ENCODE data around the gene SMIM5. TPM values are rescaled to one million over a fixed set of nuclear protein-coding genes. Genes with fewer than 3 reads are reported as not detected.

The SMIM5 gene
- total RNA-seq, 1 experiment from 2014 or later: 0.20 TPM

DNA sequence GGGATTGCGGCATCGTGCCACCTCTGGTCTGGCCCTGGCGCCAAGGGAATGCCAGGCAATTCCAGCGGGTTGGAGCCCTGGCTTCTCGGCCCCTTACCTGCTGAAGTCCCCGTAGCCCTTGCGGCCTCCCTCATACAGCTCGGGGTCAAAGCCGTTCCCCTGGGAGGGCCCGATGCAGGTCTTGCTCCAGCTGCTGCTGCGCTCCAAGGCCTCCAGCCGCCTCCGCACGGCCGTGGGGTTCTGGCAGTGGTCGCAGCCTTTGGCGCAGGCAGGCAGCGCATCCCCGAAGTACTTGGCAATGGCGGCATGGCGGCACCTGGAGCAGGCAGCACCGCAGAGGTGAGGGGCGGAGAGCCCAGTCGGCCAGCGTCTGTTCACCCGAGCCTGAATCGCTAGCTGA is 1.9 kb upstream of the SMIM5 start:
- CTCF ChIA-PET: interaction anchor here (1.0 to 3.1 kb wide), 2 partner anchors 11 to 12 kb away, joined by 3 to 22 read pairs; no protein-coding TSS in a partner anchor
- intact Hi-C loops (cut with micrococcal nuclease; ENCODE audit: unreplicated experiment): no loop called here

GRCh38 chr17:75632428-75632827 is 806 bp upstream of the SMIM5 start:
- no TSS peak for BruUV-seq (replicated peaks)
- H3K9me3 ChIP-seq: no peaks in the 10 kb centered on the region
- H3K4me1 ChIP-seq: peaks cover 19% of the 10 kb centered on the region
- peaks cover 9% of the 10 kb centered on the region for H3K4me1 Mint-ChIP-seq (ENCODE audit: low read depth, unreplicated experiment)
- intact Hi-C loops (cut with micrococcal nuclease; ENCODE audit: unreplicated experiment): loop anchor here (2.0 kb wide), 1 partner anchor 14 kb away; a partner anchor contains a TSS
- CTCF ChIA-PET: interaction anchor here (0.5 to 3.1 kb wide), 40 partner anchors 8 to 673 kb away, joined by 3 to 143 read pairs (median 6); partner anchors contain the start of genes GALK1, ITGB4, MIF4GD and TMEM94
- no peak for TF ChIP-seq CTCF (IDR thresholded peaks at IDR 0.05; ENCODE audit: insufficient read depth in 1 of 2, low read depth in 1 of 2, low read length in 1 of 2, severe bottlenecking in 1 of 2, unreplicated experiment in 1 of 2)
- no peak overlapping the region for H3K4me3 Mint-ChIP-seq (ENCODE audit: unreplicated experiment)
- peaks cover 28% of the 10 kb centered on the region for H3K36me3 Mint-ChIP-seq (ENCODE audit: insufficient read depth, unreplicated experiment)
- DNase-seq: no peak
- no peaks in the 10 kb centered on the region for H3K27me3 ChIP-seq (replicated peaks; ENCODE audit: control insufficient read depth, insufficient read depth, low read length)
- POLR2A ChIA-PET: interaction anchor here (0.5 to 2.1 kb wide), 4 partner anchors 13 to 106 kb away, joined by 3 to 13 read pairs (median 4); partner anchors contain the start of genes RECQL5 and SAP30BP
- H3K27ac Mint-ChIP-seq (ENCODE audit: unreplicated experiment): no peak overlapping the region
- no peaks in the 10 kb centered on the region for H3K9me3 Mint-ChIP-seq (ENCODE audit: unreplicated experiment)
- no peaks in the 10 kb centered on the region for H3K27me3 Mint-ChIP-seq (ENCODE audit: insufficient read depth, unreplicated experiment)
- no peak overlapping the region for H3K4me3 ChIP-seq (ENCODE audit: low read depth, low read length)
- peaks cover 7% of the 10 kb centered on the region for H3K36me3 ChIP-seq (ENCODE audit: control insufficient read depth, insufficient read depth, low read length)

More for the DNA sequence above, 1.9 kb upstream of the SMIM5 start:
- Histone ChIP-seq H3K27me3 (replicated peaks; ENCODE audit: control insufficient read depth, insufficient read depth, low read length) (no peaks in the 10 kb centered on the region), H3K4me1 (peaks cover 19% of the 10 kb centered on the region), H3K9me3 (no peaks in the 10 kb centered on the region), H3K4me3 (ENCODE audit: low read depth, low read length) (no peak overlapping the region), H3K36me3 (ENCODE audit: control insufficient read depth, insufficient read depth, low read length) (peaks cover 7% of the 10 kb centered on the region)
- no TSS peak for BruUV-seq (replicated peaks)
- no peak for TF ChIP-seq CTCF (IDR thresholded peaks at IDR 0.05; ENCODE audit: insufficient read depth in 1 of 2, low read depth in 1 of 2, low read length in 1 of 2, severe bottlenecking in 1 of 2, unreplicated experiment in 1 of 2)
- no peaks in the 10 kb centered on the region for H3K9me3 Mint-ChIP-seq (ENCODE audit: unreplicated experiment)
- DNase-seq: no peak
- POLR2A ChIA-PET: no interaction called here
- peaks cover 9% of the 10 kb centered on the region for H3K4me1 Mint-ChIP-seq (ENCODE audit: low read depth, unreplicated experiment)
- H3K36me3 Mint-ChIP-seq (ENCODE audit: insufficient read depth, unreplicated experiment): peaks cover 28% of the 10 kb centered on the region
- no peak overlapping the region for H3K4me3 Mint-ChIP-seq (ENCODE audit: unreplicated experiment)
- H3K27ac Mint-ChIP-seq (ENCODE audit: unreplicated experiment): no peak overlapping the region
- H3K27me3 Mint-ChIP-seq (ENCODE audit: insufficient read depth, unreplicated experiment): no peaks in the 10 kb centered on the region

DNA sequence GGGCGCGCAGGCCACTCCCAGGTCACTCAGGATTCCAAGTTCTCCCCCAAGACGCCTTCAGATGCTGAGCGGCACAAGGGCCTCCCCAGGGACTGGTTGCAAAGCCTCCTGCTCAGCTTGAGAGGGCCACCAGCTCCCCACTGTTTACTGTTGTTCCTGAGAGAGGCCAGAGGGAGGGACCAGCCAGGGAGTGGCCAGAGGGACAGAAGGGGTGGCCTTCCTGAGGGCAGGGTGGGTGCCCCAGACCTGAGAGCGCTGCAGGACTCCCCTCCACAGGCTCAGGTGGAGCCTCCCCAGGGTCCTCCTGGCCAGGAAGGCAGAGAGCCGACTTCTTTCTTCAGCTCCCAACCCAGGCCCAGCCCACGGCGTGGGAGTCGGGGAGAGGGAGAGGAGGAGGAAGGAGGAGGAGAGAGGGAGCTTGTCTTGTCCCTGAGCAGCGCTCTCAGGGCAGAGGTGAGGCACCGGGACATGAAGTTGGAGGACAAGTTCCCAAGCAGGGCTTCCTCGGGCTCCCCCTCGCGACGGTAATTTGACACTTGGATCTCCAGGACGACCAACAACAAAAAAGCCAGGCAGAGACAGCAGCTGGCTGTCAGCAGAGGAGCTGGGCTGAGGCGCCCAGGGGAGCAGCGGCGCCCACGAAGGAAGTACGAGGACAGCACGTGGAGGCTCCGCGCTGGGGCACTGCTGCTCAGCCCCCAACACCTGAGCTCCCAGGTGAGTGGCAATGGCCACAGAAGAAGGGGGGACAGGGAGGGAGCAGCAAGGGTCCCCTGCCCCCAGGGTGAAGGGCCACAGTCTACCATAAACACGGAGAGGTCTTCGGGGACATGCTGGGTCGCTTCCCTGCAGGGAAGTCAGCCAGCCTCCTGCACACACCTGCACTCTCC is 497 bp downstream of the SMIM5 start:
- Mint-ChIP-seq H3K9me3 (ENCODE audit: unreplicated experiment) (no peaks in the 10 kb centered on the region), H3K27ac (ENCODE audit: unreplicated experiment) (peak overlapping the region; percentile 70), H3K27me3 (ENCODE audit: insufficient read depth, unreplicated experiment) (no peaks in the 10 kb centered on the region), H3K36me3 (ENCODE audit: insufficient read depth, unreplicated experiment) (peaks cover 22% of the 10 kb centered on the region), H3K4me1 (ENCODE audit: low read depth, unreplicated experiment) (peaks cover 9% of the 10 kb centered on the region), H3K4me3 (ENCODE audit: unreplicated experiment) (peak overlapping the region; percentile 41)
- Histone ChIP-seq H3K4me3 (ENCODE audit: low read depth, low read length) (no peak overlapping the region), H3K9me3 (no peaks in the 10 kb centered on the region), H3K27me3 (replicated peaks; ENCODE audit: control insufficient read depth, insufficient read depth, low read length) (no peaks in the 10 kb centered on the region), H3K36me3 (ENCODE audit: control insufficient read depth, insufficient read depth, low read length) (peaks cover 6% of the 10 kb centered on the region), H3K4me1 (peaks cover 19% of the 10 kb centered on the region)
- DNase-seq: peak; percentile 94 to 95
- TF ChIP-seq CTCF (IDR thresholded peaks at IDR 0.05; ENCODE audit: insufficient read depth in 1 of 2, low read depth in 1 of 2, low read length in 1 of 2, severe bottlenecking in 1 of 2, unreplicated experiment in 1 of 2): peak; percentile 60 to 91
- no TSS peak for BruUV-seq (replicated peaks)
- intact Hi-C loops (cut with micrococcal nuclease; ENCODE audit: unreplicated experiment): loop anchor here (1.0 to 2.0 kb wide), 3 partner anchors 13 to 115 kb away; a partner anchor contains a TSS
- CTCF ChIA-PET: interaction anchor here (0.6 to 3.1 kb wide), 44 partner anchors 7 to 363 kb away, joined by 3 to 143 read pairs (median 5); partner anchors contain the start of genes GALK1, ITGB4, MIF4GD and TMEM94
- POLR2A ChIA-PET: interaction anchor here (1.2 to 2.1 kb wide), 4 partner anchors 12 to 146 kb away, joined by 3 to 13 read pairs (median 4); partner anchors contain the start of genes RECQL5 and SAP30BP
